GM19025 (cell line): ENCODE results near the gene PCGF2.

ENCODE experiments used
- ATAC-seq: cut with Tn5 transposase; IDR thresholded peaks from one replicate; pipeline ENCODE4 v1.9.1; 2021; ENCODE audit warnings: mild to moderate bottlenecking, low read depth, moderate library complexity; ENCODE audit not compliant: unreplicated experiment

The PCGF2 gene

DNA sequence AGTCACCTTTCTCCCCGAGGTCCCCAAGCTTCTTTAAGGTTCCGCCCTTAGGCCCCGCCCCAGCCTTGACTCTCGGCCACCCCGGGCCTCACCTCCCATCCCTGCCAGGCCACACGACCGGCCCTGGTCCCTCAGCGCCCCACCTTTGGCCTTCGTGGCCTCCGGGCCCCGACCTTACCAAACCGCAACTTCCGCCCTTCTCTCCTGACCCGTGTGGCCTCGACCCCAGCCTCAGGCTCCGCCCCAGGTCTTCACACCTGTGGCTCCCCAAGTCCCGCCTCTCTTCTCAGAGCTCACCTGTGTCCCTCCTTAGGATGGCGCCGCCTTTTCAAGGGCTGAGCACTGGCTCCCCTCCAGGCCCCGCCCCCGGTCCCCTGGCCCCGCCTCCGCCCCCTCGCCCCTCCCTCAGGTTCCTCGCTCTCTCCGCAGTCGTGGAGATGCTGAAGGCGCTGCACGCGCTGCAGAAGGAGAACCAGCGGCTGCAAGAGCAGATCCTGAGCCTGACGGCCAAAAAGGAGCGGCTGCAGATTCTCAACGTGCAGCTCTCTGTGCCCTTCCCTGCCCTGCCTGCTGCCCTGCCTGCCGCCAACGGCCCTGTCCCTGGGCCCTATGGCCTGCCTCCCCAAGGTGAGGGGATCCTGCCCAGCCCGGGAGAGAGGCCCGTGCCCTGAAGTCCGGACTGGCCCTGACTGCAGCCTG, 28.0 kb downstream of the PCGF2 start:
- ATAC-seq = no peak

- no peak for ATAC-seq
These were observed 28.7 kb downstream of the PCGF2 start for GRCh38 chr17:38719289-38719942.

- no peak for ATAC-seq
These were observed 30.9 kb downstream of the PCGF2 start for GRCh38 chr17:38717139-38717745.

DNA sequence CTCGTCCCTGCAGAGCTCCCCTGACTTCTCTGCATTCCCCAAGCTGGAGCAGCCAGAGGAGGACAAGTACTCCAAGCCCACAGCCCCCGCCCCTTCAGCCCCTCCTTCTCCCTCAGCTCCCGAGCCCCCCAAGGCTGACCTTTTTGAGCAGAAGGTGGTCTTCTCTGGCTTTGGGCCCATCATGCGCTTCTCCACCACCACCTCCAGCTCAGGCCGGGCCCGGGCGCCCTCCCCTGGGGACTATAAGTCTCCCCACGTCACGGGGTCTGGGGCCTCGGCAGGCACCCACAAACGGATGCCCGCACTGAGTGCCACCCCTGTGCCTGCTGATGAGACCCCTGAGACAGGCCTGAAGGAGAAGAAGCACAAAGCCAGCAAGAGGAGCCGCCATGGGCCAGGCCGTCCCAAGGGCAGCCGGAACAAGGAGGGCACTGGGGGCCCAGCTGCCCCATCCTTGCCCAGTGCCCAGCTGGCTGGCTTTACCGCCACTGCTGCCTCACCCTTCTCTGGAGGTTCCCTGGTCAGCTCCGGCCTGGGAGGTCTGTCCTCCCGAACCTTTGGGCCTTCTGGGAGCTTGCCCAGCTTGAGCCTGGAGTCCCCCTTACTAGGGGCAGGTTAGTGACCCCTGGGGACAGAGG, 31.6 kb downstream of the PCGF2 start:
- no peak for ATAC-seq

GRCh38 chr17:38715216-38715943, 32.8 kb downstream of the PCGF2 start:
- no peak for ATAC-seq

DNA sequence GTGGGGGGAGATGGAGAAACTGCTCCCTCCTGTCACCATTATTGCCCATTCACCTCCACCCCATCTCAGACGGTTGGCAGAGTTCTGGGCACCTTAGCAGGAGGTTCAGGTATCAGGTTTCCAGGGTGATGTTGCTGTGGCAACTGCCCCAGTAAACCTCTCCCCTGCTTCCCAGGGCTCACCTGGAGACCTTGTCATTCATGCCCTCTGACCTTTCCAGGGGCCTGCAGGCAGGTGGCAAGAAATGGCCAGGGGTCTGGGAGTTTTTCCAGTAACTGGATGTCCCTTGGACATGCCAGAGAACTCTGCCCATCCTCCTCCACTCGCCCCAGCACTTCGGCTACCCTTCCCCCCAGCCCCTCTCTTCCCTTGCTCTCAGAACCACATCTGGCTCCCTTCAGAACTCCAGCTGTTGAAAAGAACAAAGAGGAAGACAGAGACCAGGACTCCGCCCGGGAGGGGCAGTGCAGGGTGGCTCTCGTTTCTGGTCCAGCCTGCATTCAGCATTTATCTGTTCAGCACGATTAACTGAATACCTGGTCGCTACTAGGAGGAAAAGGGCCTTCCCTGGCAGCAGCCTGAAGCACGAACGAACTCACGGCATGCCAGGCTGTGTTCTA, 34.6 kb downstream of the PCGF2 start:
- ATAC-seq = no peak

DNA sequence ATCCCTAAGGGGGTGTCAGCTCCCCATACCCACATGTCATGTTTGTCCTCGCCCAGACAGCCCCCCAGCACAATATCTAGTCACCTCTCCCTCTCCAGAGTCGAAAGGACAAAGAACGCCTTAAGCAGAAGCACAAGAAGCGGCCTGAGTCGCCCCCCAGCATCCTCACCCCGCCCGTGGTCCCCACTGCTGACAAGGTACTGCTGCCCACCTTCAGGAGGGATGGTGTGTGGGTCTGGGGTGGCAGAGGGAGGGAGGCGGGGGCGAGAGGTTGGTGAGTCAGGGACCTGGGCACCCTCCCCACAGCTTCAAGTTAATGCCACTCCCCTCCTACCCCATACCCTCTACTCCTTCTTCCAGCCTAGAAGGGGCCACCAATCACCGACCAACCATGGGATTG, 35.5 kb downstream of the PCGF2 start:
- ATAC-seq = no peak

DNA sequence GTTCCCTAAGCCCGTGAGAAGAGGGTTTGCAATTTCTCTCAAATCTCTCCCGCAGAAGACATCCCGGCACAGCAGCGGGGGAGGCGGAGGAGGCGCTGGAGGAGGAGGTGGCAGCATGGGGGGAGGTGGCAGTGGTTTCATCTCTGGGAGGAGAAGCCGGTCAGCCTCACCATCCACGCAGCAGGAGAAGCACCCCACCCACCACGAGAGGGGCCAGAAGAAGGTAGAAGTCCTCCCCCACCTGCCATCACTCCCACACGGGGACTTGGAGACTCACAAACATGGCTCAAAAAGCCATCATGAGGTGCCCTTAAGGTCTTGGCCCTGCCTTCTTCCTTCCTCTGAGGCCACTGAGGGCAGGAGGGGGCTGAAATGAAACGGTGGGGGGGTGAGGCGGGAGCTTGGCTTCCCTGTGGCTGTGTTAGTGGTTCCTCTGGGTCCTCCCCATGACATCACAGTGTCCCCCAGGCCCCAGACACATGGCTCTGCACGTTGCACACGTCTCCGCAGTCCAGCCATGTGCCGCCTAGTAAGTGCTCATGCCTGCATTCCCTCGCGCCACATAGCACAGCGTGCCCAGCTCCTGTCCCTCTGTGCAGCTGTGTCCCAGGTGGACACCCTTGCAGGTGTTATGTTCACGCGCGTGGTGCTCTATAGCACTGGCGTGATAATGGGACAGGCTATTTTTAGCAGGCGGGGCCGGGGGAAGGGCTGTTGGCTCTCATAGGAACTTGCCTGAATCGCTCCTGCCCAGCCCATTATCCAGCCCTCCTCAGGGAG, 36.2 kb downstream of the PCGF2 start:
- ATAC-seq = no peak

- no peak for ATAC-seq
These were observed 37.2 kb downstream of the PCGF2 start for GRCh38 chr17:38710985-38711384.

DNA sequence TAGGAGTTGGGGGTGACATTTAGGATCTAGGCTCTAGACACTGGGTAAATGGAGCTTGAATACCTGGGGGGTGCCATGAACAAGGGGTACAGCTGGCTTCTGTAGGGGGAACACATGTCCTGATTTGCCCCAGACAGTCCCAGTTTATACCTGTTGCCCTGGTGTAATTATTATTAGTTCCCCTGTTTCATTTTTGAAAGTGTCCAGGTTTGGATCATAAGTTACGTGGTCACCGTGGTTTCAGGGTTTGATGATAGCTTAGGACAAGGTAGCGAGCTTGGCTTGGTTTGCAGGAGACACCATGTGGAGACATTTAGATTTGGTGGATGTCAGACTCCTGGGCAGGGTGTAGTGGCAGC, 37.6 kb downstream of the PCGF2 start:
- ATAC-seq = no peak

GRCh38 chr17:38709864-38710603, 38.1 kb downstream of the PCGF2 start:
- no peak for ATAC-seq

DNA sequence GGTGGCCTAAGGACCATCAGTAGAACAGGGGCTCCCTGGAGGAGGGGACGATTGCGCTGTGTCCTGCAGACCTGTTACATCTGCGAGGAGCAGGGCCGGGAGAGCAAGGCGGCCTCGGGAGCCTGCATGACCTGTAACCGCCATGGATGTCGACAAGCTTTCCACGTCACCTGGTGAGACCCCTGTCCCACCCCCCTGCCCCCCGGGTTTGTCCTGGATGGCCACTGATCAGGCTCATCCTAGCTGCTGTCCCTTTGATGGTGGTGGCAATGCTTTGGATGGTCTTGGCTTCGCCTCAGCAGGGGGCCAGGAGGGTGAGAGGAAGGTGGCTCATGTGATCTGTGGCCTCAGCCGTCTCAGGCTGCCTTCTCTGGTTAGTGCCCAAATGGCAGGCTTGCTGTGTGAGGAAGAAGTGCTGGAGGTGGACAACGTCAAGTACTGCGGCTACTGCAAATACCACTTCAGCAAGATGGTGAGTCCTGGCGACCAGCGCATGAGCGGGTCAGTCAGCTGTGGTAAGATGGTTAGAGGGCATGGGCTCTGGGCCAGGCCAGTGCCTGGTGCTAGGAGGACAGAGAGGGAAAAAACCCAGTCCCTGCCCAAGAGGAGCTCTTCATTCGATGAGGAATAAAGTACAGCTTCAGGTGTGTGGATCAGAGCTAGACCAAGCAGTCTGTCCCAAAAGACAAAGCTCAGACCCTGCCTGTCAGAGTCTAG, 38.9 kb downstream of the PCGF2 start:
- ATAC-seq = no peak

GRCh38 chr17:38707678-38708351, 40.3 kb downstream of the PCGF2 start:
- no peak for ATAC-seq

DNA sequence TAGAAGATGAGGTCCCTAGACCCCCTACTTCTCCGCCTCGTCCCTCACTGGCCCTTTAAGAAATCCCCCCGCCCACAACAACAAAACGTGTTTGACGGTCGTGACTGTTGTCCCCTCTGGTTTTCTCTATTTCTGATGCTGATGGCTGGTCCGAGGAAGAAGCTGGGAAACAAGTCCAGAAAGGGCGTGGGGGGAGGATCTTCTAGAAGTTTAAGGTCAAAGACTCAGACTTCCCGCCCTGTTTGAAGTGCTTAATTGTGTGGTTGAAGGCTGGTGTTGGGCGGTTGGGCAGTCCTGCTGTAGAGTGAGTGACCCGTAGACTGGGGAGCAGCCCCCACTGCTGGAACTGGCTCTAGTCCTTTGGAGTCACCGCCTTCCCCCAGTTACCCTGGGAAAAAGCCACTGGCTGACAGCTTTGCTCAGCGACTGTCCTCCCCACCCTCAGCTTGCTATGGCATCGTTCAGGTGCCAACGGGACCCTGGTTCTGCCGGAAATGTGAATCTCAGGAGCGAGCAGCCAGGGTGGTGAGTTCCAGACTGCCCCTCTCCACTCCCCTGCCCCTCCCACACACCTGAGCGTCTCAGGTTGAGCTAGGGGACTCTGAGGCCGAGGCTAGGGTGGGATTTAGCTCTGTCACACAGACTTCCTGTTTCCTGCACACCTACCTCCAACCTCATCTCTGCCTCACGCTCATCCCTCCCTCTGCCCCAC, 41.5 kb downstream of the PCGF2 start:
- no peak for ATAC-seq

GRCh38 chr17:38705803-38706504, 42.2 kb downstream of the PCGF2 start:
- no peak for ATAC-seq

GRCh38 chr17:38705523-38705802, 42.7 kb downstream of the PCGF2 start:
- ATAC-seq = no peak
